OCI-LY1 (cell line): ENCODE results near the gene IMP3.

ENCODE experiments used
- CTCF ChIP-seq: fragments of 200-600 bp; sonication (generic), shearing (Covaris generic); IDR thresholded peaks from 2 replicates; pipeline ENCODE4 v1.5.1; 2017; ENCODE audit warnings: mild to moderate bottlenecking, antibody characterized with exemption, low read length, moderate library complexity, mixed read lengths
- EZH2 ChIP-seq: fragments of 200-600 bp; sonication (generic), shearing (Covaris generic); IDR thresholded peaks from 2 replicates; pipeline ENCODE4 v1.8.0; 2017; ENCODE audit warnings: borderline replicate concordance, mixed run types, mild to moderate bottlenecking, antibody characterized with exemption, low read length, moderate library complexity, mixed read lengths

- 0 out of 2 replicates have a peak, but pooled peaks have one; percentile 13 for TF ChIP-seq CTCF
- no peak for TF ChIP-seq EZH2
Observed at GRCh38 chr15:75685195-75685594, 45.2 kb upstream of the IMP3 start.
